Measurements from ENCODE around the gene RSRP1.

Gene RSRP1

DNA sequence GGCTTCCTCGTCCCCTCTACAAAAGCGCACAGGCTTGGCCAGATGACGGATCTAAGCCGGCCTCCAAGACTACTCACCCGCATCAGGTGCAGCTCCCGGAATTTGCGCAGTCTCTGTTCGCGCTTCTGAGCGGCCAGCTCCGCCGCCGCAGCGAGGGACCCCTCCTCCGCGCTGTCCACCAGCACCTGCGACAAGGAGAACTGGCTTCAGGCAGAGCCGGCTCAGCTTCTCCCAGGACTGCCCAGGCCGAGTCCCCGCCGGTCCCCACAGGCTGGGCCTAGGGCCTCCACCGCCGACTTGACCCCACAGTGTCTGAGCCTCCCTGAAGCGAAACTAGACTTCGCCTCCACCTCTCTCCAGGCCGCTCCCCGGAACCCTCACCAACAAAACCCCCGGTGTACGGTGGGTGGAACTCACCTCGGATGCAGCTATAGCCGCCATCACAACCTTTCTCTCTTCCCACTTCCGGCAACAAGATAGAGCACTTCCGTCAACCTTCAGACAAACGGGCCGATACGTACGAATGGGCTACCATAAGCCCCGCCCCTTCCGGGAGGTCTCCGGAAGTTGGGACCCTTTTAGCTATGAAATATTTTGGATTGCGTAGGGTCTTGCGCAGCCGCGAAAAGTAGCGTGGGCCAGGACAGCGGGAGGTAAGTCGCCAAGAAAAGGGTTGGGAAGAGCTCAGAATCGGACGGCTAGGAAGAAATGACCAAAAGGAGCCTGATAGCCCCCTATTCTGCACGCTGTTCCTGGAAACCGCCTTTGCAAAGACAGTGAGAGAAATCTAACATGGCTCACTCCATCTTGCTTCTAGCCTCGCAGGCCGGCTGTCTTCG is 15.0 kb downstream of the RSRP1 start, which contains the start of gene SYF2:
Gene SYF2 (minus strand): TSS at position 476 of the 839 bp plus-strand sequence. CDS start 35 bp downstream, at position 441.
- no peak for TF ChIP-seq CTCF (IDR thresholded peaks at IDR 0.05)

DNA sequence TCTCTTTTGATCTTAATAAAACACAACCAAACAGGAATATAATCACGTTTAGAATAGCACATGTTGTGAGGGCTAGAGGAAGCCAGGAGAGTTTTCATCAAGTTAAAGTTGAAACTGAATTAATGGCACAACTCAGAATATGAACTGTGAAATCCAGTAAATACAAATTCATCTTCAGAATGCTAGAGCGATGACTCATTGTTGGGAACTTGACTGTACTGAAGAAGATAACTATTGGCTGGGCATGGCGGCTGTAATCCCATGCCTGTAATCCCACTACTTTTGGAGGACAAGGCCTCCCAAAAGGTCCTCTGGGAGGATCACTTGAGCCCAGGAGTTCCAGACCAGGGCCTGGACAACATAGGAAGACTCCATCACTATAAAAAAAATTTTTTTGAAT is 23.8 kb downstream of the RSRP1 start:
- TF ChIP-seq CTCF (IDR thresholded peaks at IDR 0.05) = no peak

- no peak for TF ChIP-seq CTCF (IDR thresholded peaks at IDR 0.05)
Observed at GRCh38 chr1:25222606-25223005, 24.6 kb downstream of the RSRP1 start.

GRCh38 chr1:25220666-25221065 is 26.6 kb downstream of the RSRP1 start:
- TF ChIP-seq CTCF (IDR thresholded peaks at IDR 0.05) = no peak

DNA sequence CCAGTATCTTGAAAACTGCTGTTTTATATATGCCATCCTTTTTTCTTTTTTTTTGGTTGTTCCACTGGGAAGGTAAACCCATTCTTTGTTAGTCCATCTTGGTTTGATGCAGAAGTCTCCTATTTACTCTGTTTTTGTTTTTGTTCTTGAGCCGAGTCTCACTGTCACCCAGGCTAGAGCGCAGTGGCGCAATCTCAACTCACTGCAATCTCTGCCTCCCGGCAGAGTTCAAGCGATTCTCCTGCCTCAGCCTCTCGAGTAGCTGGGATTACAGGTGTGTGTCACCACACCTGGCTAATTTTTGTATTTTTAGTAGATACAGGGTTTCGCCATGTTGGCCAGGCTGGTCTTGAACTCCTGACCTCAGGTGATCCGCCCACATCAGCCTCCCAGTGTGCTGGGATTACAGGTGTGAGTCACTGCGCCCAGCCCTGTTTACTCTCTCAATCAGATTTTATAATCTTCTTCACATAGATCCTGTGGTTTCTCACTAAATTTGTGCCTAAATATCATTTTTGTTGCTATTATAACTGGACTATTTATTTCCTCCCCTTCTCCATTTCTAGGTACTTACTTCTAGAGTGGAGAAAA is 27.5 kb downstream of the RSRP1 start:
- no peak for TF ChIP-seq CTCF (IDR thresholded peaks at IDR 0.05)

- TF ChIP-seq CTCF (IDR thresholded peaks at IDR 0.05) = no peak
Observed at GRCh38 chr1:25217598-25218232, 29.5 kb downstream of the RSRP1 start.

DNA sequence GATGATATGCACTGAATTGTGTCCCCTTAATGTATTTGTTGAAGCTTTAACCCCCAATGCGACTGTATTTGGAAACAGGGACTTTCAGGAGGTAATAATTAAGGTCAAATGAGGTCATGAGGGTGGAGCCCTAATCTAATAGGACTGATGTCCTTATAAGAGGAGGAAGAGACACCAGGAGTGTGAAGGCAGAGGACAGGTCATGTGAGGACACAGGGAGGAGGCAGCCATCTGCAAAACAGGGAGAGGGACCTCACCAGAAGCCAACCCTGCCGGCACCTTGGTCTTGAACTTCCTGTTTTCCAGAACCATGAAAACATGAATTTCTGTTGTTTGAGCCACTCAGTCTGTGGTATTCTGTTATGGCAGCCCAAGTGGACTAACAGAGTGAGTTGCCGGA is 30.2 kb downstream of the RSRP1 start:
- TF ChIP-seq CTCF (IDR thresholded peaks at IDR 0.05) = no peak

All from LNCAP (cell line).